HG02571 (cell line): ENCODE measurements around the gene RPS6KC1.
"Not testable (repeated sequence)": the region's sequence is repeated elsewhere in the genome, so short reads cannot be mapped to it uniquely, and the experiment has no call there.

Experiments used
- ATAC-seq: cut with Tn5 transposase; IDR thresholded peaks from one replicate; pipeline ENCODE4 v1.9.1; 2021; ENCODE audit warnings: mild to moderate bottlenecking, moderate library complexity; ENCODE audit not compliant: unreplicated experiment

RPS6KC1 gene

GRCh38 chr1:213273546-213273945 lies 222.5 kb downstream of the RPS6KC1 start:
- no peak for ATAC-seq

- no peak for ATAC-seq
Measured at GRCh38 chr1:213274140-213274539, 223.1 kb downstream of the RPS6KC1 start.

- no peak for ATAC-seq
Measured at GRCh38 chr1:213275293-213275692, 224.3 kb downstream of the RPS6KC1 start.

GRCh38 chr1:213276236-213276635 lies 225.2 kb downstream of the RPS6KC1 start:
- no peak for ATAC-seq

GRCh38 chr1:213277036-213277435 lies 226.0 kb downstream of the RPS6KC1 start:
- no peak for ATAC-seq

- ATAC-seq: no peak
Measured at GRCh38 chr1:213279410-213279809, 228.4 kb downstream of the RPS6KC1 start.

- ATAC-seq: no peak
Measured at GRCh38 chr1:213281640-213282301, 230.7 kb downstream of the RPS6KC1 start.

GRCh38 chr1:213284626-213285025 lies 233.6 kb downstream of the RPS6KC1 start:
- ATAC-seq: no peak

GRCh38 chr1:213286235-213286634 lies 235.2 kb downstream of the RPS6KC1 start:
- ATAC-seq: no peak

GRCh38 chr1:213287987-213288386 lies 236.9 kb downstream of the RPS6KC1 start:
- ATAC-seq: no peak

GRCh38 chr1:213291526-213291925 lies 240.5 kb downstream of the RPS6KC1 start:
- no peak for ATAC-seq

GRCh38 chr1:213292614-213293013 lies 241.6 kb downstream of the RPS6KC1 start:
- ATAC-seq: no peak

- ATAC-seq: no peak
Measured at GRCh38 chr1:213295860-213296259, 244.8 kb downstream of the RPS6KC1 start.

- no peak for ATAC-seq
Measured at GRCh38 chr1:213296558-213296957, 245.5 kb downstream of the RPS6KC1 start.

- no peak for ATAC-seq
Measured at GRCh38 chr1:213297021-213297420, 246.0 kb downstream of the RPS6KC1 start.

GRCh38 chr1:213300433-213300832 lies 249.4 kb downstream of the RPS6KC1 start:
- ATAC-seq: no peak

- ATAC-seq: not testable (repeated sequence)
Measured at GRCh38 chr1:213301524-213301923, 250.5 kb downstream of the RPS6KC1 start.

- ATAC-seq: no peak
Measured at GRCh38 chr1:213303286-213303685, 252.2 kb downstream of the RPS6KC1 start.

GRCh38 chr1:213315571-213315970 lies 264.5 kb downstream of the RPS6KC1 start:
- ATAC-seq: no peak

GRCh38 chr1:213318458-213318857 lies 267.4 kb downstream of the RPS6KC1 start:
- ATAC-seq: not testable (repeated sequence)

GRCh38 chr1:213320191-213320870 lies 269.3 kb downstream of the RPS6KC1 start:
- no peak for ATAC-seq
